Measurements from ENCODE around the gene SH3PXD2A. TPM values are rescaled to one million over a fixed set of nuclear protein-coding genes. Genes with fewer than 3 reads are reported as not detected.

The SH3PXD2A gene
- total RNA-seq, 4 donors from 2014 or later: 128 to 154 (median 136) TPM

- Histone ChIP-seq H3K4me3 (no peak overlapping the region), H3K9me3 (no peaks in the 10 kb centered on the region), H3K27ac (peak overlapping the region in 3 of 4 donors; percentile 62 to 79 (median 71)), H3K27me3 (no peaks in the 10 kb centered on the region), H3K4me1 (peaks cover 0 to 35% (median 19%) of the 10 kb centered on the region in 4 donors), H3K36me3 (peaks cover 0 to 59% (median 3%) of the 10 kb centered on the region in 3 donors)
- 41 to 42% methylated on average over 5 of the region's 5 CpGs for WGBS, 2 donors
- TF ChIP-seq CTCF (IDR thresholded peaks at IDR 0.05): no peak
- TF ChIP-seq POLR2A (IDR thresholded peaks at IDR 0.05): no peak
- TF ChIP-seq EP300 (IDR thresholded peaks at IDR 0.05): no peak
- no peak for DNase-seq (ENCODE audit: low spot score in 2 of 2)
Observed at GRCh38 chr10:103896225-103896624, 40.8 kb upstream of the SH3PXD2A start.

- Histone ChIP-seq H3K27me3 (no peaks in the 10 kb centered on the region), H3K4me1 (peaks cover 0 to 35% (median 19%) of the 10 kb centered on the region in 4 donors), H3K27ac (peak overlapping the region; percentile 15 to 79 (median 66)), H3K4me3 (no peak overlapping the region), H3K36me3 (peaks cover 0 to 66% (median 3%) of the 10 kb centered on the region in 3 donors), H3K9me3 (no peaks in the 10 kb centered on the region)
- no peak for DNase-seq (ENCODE audit: low spot score in 2 of 2)
- 49 to 50% methylated on average over 9 of the region's 9 CpGs for WGBS, 2 donors
- peak in 1 of 2 donors; percentile 25 for TF ChIP-seq EP300 (IDR thresholded peaks at IDR 0.05)
- TF ChIP-seq CTCF (IDR thresholded peaks at IDR 0.05): no peak
Observed at GRCh38 chr10:103895411-103896186, 40.2 kb upstream of the SH3PXD2A start.

GRCh38 chr10:103894441-103894864, 39.1 kb upstream of the SH3PXD2A start:
- no peak overlapping the region for H3K4me3 ChIP-seq
- WGBS, 2 donors: 7 to 22% methylated on average over 4 of the region's 4 CpGs
- H3K27ac ChIP-seq: peak overlapping the region in 3 of 4 donors; percentile 62 to 79 (median 71)
- no peak for DNase-seq (ENCODE audit: low spot score in 2 of 2)
- peaks cover 0 to 38% (median 19%) of the 10 kb centered on the region in 4 donors for H3K4me1 ChIP-seq
- no peaks in the 10 kb centered on the region for H3K9me3 ChIP-seq
- H3K36me3 ChIP-seq: peaks cover 0 to 65% (median 3%) of the 10 kb centered on the region in 3 donors
- no peak for TF ChIP-seq CTCF (IDR thresholded peaks at IDR 0.05)
- peak in 1 of 2 donors; percentile 27 for TF ChIP-seq EP300 (IDR thresholded peaks at IDR 0.05)
- H3K27me3 ChIP-seq: no peaks in the 10 kb centered on the region

- H3K36me3 ChIP-seq: peaks cover 0 to 58% (median 3%) of the 10 kb centered on the region in 3 donors
- peaks cover 0 to 43% (median 19%) of the 10 kb centered on the region in 4 donors for H3K4me1 ChIP-seq
- DNase-seq (ENCODE audit: low spot score in 2 of 2): no peak
- H3K27ac ChIP-seq: peak overlapping the region in 3 of 4 donors; percentile 62 to 79 (median 71)
- H3K27me3 ChIP-seq: no peaks in the 10 kb centered on the region
- WGBS, 2 donors: 54 to 56% methylated on average over 2 of the region's 2 CpGs
- TF ChIP-seq CTCF (IDR thresholded peaks at IDR 0.05) (no peak), POLR2A (IDR thresholded peaks at IDR 0.05) (no peak), EP300 (IDR thresholded peaks at IDR 0.05) (no peak)
- no peaks in the 10 kb centered on the region for H3K9me3 ChIP-seq
- no peak overlapping the region for H3K4me3 ChIP-seq
Observed at GRCh38 chr10:103893817-103894216, 38.4 kb upstream of the SH3PXD2A start.

GRCh38 chr10:103892181-103892580, 36.8 kb upstream of the SH3PXD2A start:
- peaks cover 0 to 49% (median 3%) of the 10 kb centered on the region in 3 donors for H3K36me3 ChIP-seq
- no peak overlapping the region for H3K27ac ChIP-seq
- no peaks in the 10 kb centered on the region for H3K9me3 ChIP-seq
- WGBS, 2 donors: 84 to 91% methylated on average over 3 of the region's 3 CpGs
- H3K27me3 ChIP-seq: no peaks in the 10 kb centered on the region
- peaks cover 0 to 55% (median 20%) of the 10 kb centered on the region in 4 donors for H3K4me1 ChIP-seq
- TF ChIP-seq POLR2A (IDR thresholded peaks at IDR 0.05) (no peak), CTCF (IDR thresholded peaks at IDR 0.05) (no peak), EP300 (IDR thresholded peaks at IDR 0.05) (no peak)
- H3K4me3 ChIP-seq: no peak overlapping the region
- no peak for DNase-seq (ENCODE audit: low spot score in 2 of 2)
